Measurements from ENCODE around the gene IL18BP. TPM values are rescaled to one million over a fixed set of nuclear protein-coding genes. Genes with fewer than 3 reads are reported as not detected.
A peak's percentile ranks its signal among the peaks of the same experiment; 100 is the strongest.

The IL18BP gene
- total and polyA plus RNA-seq, 2 experiments from 2014 or later, result 1.2 to 7.3 TPM

- peak; percentile 73 for TF ChIP-seq CTCF (IDR thresholded peaks at IDR 0.05; ENCODE audit: low read depth, low read length)
Measured at GRCh38 chr11:71977743-71978418, 20.8 kb upstream of the IL18BP start.

DNA sequence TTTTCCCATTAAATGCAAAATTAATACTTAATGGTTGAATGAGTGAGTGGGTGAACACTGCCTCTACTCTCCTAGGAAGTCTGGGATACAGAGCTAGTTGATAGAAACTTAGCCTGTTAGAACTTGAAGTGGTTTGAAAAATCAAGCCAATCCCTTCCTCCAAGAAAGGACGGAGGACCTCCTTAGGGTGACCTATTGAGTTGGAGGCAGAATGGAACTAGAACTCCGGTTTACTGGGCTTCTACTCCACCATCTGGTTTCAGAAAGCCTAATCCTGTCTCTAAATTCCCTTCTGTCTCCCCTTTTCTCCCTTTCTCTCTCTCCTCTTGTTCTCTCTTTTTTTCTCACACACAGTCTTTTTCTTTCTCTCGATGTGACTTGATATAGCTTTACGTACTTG, 19.6 kb upstream of the IL18BP start:
- TF ChIP-seq CTCF (IDR thresholded peaks at IDR 0.05; ENCODE audit: low read depth, low read length), result no peak
- no peaks in the 10 kb centered on the region for H3K9me3 ChIP-seq (ENCODE audit: low read depth)
- H3K36me3 ChIP-seq, result peaks cover 8% of the 10 kb centered on the region
- H3K27ac ChIP-seq, result no peak overlapping the region
- no peak for DNase-seq (ENCODE audit: low read depth in 1 of 2, low spot score in 1 of 2)
- no peaks in the 10 kb centered on the region for H3K27me3 ChIP-seq
- no peak overlapping the region for H3K4me3 ChIP-seq
- no peaks in the 10 kb centered on the region for H3K4me1 ChIP-seq (ENCODE audit: low read depth)

More at GRCh38 chr11:71977743-71978418, 20.8 kb upstream of the IL18BP start:
- peak; percentile 47 to 68 for DNase-seq (ENCODE audit: low read depth in 1 of 2, low spot score in 1 of 2)
- no peaks in the 10 kb centered on the region for H3K27me3 ChIP-seq
- H3K27ac ChIP-seq, result no peak overlapping the region
- no peaks in the 10 kb centered on the region for H3K4me1 ChIP-seq (ENCODE audit: low read depth)
- H3K4me3 ChIP-seq, result no peak overlapping the region
- H3K36me3 ChIP-seq, result peaks cover 3% of the 10 kb centered on the region
- H3K9me3 ChIP-seq (ENCODE audit: low read depth), result no peaks in the 10 kb centered on the region

DNA sequence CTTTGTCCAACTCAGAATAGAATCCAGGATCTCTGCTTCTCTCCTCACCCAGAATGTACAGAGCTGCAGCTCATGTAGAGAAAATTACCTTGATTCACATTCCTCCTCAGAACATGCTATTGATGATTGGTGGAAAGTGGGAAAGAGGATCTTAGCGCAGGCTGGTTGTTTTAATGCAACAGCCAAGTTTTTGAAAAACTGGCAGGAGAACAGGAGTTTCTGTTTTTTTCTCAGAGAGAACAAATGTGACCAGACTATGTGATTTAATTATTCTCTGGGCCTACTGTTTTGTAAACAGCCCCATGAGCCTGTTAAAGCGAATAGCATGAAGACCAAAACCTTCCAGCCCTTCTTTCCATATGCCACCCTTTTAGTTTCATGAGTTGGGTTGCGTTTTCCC, 19.1 kb upstream of the IL18BP start:
- no peak overlapping the region for H3K27ac ChIP-seq
- DNase-seq (ENCODE audit: low read depth in 1 of 2, low spot score in 1 of 2), result no peak
- TF ChIP-seq CTCF (IDR thresholded peaks at IDR 0.05; ENCODE audit: low read depth, low read length), result no peak

GRCh38 chr11:71986131-71986530, 12.6 kb upstream of the IL18BP start:
- DNase-seq (ENCODE audit: low read depth in 1 of 2, low spot score in 1 of 2), result no peak
- no peak for TF ChIP-seq CTCF (IDR thresholded peaks at IDR 0.05; ENCODE audit: low read depth, low read length)
- no peaks in the 10 kb centered on the region for H3K4me1 ChIP-seq (ENCODE audit: low read depth)
- H3K36me3 ChIP-seq, result peaks cover 8% of the 10 kb centered on the region
- no peak overlapping the region for H3K4me3 ChIP-seq
- H3K27me3 ChIP-seq, result no peaks in the 10 kb centered on the region
- no peak overlapping the region for H3K27ac ChIP-seq
- no peaks in the 10 kb centered on the region for H3K9me3 ChIP-seq (ENCODE audit: low read depth)

More for the DNA sequence above, 19.1 kb upstream of the IL18BP start:
- Histone ChIP-seq H3K4me1 (ENCODE audit: low read depth) (no peaks in the 10 kb centered on the region), H3K9me3 (ENCODE audit: low read depth) (no peaks in the 10 kb centered on the region), H3K27me3 (no peaks in the 10 kb centered on the region), H3K36me3 (peaks cover 8% of the 10 kb centered on the region), H3K4me3 (no peak overlapping the region)

DNA sequence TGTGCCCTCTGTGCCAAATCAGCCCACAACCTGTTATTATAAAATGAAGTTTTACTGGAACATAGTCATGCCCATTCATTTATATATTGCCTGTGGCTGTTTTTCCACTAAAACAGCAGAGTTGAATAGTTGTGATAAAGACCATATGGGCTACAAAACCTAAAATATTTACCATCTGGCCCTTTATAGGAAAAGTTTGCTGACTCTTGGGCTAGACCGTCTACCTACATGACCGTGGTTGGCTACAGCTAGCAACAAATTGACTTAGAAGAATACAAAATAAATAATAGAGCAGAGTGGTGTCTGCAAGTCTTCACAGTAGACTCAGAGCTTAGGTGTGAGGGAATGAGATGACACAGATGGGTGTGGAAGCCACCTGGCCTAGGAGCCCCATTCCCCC, 11.2 kb upstream of the IL18BP start:
- no peak for TF ChIP-seq CTCF (IDR thresholded peaks at IDR 0.05; ENCODE audit: low read depth, low read length)
- no peaks in the 10 kb centered on the region for H3K27me3 ChIP-seq
- H3K4me1 ChIP-seq (ENCODE audit: low read depth), result no peaks in the 10 kb centered on the region
- no peaks in the 10 kb centered on the region for H3K9me3 ChIP-seq (ENCODE audit: low read depth)
- no peak overlapping the region for H3K4me3 ChIP-seq
- H3K27ac ChIP-seq, result no peak overlapping the region
- DNase-seq (ENCODE audit: low read depth in 1 of 2, low spot score in 1 of 2), result no peak
- peaks cover 8% of the 10 kb centered on the region for H3K36me3 ChIP-seq
